GM18508 (cell line): Measurements from ENCODE around the gene LSP1.
"Not testable (repeated sequence)": the region's sequence is repeated elsewhere in the genome, so short reads cannot be mapped to it uniquely, and the experiment has no call there.

Experiments
- ATAC-seq: cut with Tn5 transposase; IDR thresholded peaks from one replicate; pipeline ENCODE4 v1.9.1; 2021; ENCODE audit warnings: moderate number of reproducible peaks; ENCODE audit not compliant: insufficient read depth, unreplicated experiment

LSP1 gene, protein sequence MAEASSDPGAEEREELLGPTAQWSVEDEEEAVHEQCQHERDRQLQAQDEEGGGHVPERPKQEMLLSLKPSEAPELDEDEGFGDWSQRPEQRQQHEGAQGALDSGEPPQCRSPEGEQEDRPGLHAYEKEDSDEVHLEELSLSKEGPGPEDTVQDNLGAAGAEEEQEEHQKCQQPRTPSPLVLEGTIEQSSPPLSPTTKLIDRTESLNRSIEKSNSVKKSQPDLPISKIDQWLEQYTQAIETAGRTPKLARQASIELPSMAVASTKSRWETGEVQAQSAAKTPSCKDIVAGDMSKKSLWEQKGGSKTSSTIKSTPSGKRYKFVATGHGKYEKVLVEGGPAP

DNA sequence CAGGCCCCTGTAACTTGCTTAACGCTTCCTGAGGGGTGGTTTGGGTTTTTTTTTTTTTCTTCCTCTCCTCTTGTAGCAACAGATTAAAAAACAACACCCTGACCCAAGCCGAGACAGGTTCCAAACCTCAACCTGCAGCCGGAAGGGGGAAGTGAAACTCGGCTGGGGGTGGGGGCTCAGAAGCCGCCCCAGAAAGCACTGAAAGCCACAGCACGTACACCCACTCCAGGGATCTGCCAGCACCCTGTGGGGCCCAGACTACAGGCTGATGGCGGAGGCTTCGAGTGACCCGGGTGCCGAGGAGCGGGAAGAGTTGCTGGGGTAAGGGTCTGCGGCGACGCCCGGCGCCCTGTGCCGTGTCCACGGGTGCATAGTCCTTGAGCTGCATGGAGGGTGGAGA, at the start of gene LSP1:
Gene LSP1, plus strand, starts transcription at position 208 of the 400 bp plus-strand sequence. Its CDS starts 61 bp downstream, at position 269.
- no peak for ATAC-seq

DNA sequence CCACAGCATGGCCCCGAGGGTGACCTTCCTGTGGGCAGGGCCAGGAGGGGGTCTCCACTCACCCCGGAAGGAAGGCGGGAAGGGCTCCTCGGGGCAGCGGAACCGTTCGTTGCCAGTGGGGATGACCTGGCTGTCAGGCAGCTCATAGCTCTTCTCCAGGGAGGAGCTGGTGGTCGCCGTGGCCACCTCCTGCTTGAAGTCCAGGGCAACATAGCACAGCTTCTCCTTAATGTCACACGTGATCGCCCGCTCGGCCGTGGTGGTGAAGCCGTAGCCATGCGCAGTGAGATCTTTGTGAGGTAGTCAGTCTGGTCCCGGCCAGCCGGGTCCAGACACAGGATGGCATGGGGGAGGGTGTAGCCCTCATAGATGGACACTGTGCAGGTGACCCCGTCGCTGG, 49.6 kb upstream of the LSP1 start:
- ATAC-seq, result no peak

DNA sequence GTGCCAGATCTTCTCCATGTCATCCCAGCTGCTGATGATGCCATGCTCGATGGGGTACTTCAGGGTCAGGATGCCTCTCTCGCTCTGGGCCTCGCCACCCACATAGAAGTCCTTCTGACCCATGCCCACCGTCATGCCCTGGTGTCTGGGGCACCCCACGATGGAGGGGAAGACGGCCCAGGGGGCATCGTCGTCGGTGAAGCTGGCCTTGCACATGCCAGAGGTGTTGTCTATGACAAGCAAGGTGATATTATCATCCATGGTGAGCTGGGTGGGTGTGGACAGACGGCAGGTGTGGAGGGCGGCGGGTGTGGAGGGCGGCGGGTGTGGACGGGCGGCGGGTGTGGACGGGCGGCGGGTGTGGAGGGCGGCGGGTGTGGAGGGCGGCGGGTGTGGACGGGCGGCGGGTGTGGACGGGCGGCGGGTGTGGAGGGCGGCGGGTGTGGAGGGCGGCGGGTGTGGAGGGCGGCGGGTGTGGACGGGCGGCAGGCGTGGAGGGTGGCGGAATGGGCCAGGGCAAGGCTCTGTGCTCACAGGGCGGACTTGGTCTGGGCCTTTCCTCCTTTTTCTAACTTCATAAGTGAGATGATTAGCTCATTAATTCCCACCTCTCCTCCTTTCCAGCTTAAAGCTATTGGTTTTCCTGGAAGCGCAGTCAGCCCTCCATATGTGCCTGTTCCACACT, 48.9 kb upstream of the LSP1 start:
- not testable (repeated sequence) for ATAC-seq

DNA sequence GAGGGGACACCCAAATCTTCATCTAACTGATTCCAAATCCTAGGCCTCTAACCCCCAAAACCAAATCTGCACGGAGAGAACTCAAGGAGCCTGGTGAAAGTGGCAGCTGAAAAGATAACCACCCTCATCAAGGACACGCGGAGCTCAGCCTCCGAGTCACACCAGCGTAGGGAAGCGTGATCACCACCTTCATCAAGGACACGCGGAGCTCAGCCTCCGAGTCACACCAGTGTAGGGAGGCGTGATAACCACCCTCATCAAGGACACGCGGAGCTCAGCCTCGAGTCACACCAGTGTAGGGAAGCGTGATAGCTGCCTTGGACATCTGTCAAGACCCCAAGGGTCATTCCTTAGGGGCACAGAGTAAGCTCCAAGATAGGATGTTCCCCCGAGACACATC, 47.4 kb upstream of the LSP1 start:
- ATAC-seq, result no peak

DNA sequence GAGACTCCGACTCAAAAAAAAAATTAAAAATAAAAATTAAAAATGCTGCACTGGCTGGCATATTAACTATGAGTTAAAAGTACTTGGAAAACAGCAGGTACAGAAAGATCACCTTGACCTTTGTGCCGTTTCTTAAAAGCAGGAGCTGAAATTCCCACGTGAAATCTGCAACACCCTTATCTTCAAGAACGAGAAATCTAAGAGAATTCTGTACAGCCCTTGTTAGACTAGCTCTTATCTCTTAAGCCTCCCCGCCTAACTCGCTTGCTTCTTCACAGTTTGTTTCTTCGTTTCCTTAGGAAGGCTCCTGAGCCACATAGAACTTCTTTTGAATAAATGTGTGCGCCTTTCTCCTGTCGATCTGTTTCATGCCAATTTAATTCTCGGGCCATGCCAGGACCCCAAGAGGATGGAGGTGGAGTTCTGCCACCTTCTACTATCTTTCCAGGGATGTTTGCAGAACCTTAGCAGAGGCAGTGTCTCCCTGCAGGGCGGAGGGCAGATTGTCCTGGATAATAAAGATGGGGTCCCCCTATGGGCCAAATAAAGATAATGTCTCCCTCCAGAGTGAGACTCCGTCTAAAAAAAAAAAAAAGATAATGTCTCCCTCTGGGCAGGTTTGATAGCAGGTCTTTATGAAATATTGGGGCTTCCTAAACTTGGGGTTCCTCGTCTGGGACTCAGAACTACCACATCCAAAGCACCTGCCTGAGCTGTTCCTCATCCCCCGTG, 45.5 kb upstream of the LSP1 start:
- no peak for ATAC-seq

DNA sequence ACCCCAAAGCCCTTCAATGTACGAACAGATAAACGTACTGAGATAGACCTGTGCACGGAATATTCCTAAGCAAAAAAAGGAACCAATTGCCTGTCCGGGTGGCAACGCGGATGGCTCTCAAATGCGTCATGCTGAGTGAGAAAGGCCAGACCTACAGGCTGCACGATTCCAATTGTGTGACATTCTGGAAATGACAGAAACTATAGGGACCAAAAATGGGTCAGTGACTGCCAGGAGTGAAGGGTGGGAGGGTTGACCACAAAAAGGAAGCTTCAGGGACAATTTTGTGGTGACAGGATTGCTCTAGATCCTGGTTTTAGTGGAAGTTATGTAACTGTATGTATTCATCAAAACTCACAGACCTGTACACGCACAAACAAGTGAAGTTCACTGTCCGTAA, 42.1 kb upstream of the LSP1 start:
- ATAC-seq, result no peak

DNA sequence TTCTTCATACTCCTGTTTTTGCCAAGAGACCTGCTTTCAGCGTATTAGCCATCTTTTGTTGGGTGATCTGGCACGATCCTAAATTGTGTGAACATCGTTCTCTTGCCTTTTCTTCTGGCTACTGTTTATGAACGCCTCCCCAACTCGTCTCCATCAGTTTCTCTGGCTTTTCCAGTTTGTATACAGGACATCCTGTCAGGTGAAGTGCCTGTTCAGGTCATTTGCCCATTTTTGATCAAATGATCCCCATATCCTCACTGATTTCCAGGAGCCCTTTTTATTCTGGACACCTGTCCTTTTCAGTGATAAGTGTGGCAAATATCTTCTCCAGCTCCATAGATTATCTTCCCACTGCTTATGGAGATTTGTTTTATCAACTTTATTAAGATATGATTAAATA, 40.6 kb upstream of the LSP1 start:
- ATAC-seq, result no peak

DNA sequence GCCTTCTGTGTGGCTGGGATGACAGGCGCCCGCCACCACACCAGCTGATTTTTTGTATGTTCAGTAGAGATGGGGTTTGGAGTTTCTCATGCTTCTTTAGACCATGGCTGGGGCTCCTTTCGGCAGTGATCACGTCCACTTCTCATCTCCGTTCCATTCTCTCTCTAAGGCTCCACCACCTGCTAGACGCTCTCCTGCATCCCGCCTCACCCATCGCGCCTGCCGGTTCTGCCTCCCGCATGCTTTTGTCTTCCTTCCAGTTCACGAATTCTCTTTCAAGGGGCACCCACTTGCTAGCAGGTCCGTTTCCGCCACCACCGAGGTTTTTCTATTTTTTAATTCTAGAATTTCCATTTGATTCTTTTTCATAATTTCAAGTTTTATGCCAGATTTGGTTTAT, 40.1 kb upstream of the LSP1 start:
- no peak for ATAC-seq

DNA sequence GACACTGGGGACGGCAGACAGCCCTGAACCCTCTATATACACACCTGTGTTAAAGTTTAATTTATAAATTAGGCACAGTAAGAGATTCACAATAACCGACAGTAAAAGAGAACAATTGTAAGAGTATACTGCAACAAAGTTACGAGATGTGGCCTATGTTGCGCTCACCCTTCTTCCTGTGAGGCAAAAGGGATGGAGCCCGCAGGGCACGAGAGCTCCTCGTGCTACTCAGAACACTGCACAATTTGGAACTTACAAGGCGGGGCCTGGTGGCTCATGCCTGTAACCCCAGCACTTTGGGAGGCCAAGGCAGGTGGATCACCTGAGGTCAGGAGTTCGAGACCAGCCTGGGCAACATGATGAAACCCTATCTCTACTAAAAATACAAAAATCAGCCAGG, 39.5 kb upstream of the LSP1 start:
- not testable (repeated sequence) for ATAC-seq

DNA sequence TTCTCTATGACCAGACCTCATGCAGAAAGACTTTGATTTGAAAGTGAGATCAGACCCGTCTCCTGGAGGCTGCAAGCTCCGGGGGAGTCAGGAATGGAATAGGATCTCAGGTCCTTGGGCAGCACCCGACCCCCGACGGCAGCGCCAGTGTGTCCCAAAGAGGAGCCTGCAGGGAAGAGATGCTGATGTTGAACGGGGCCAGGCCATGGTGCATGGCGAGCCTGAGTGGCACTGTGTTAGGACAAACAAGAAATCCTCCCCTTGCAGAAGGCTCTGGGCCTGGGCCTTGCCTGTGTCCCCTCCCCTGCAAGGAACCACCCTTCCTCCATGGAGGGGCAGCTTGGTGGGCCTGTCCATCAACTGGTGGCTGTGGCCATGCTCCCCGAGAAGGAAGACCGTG, 38.2 kb upstream of the LSP1 start:
- ATAC-seq, result no peak

DNA sequence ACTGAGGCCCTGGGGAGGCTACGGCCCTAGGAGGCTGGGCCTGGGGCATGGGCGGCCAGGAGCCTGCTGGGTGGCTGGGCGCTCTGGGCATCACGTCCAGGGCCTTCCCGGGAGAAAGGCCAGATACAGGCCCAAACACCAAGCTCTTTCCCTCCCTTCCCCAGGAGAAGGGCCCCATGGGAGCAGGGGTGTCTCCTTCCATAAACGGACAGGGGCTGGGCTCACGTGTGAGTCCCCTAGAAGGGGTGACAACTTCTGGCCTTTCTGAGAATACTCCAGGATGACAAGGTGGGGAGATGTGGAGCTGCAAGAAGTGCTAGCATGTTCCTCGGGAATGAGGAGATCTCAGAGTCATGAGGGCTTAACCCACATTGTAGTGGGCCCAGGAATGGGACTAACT, 37.6 kb upstream of the LSP1 start:
- ATAC-seq, result no peak

DNA sequence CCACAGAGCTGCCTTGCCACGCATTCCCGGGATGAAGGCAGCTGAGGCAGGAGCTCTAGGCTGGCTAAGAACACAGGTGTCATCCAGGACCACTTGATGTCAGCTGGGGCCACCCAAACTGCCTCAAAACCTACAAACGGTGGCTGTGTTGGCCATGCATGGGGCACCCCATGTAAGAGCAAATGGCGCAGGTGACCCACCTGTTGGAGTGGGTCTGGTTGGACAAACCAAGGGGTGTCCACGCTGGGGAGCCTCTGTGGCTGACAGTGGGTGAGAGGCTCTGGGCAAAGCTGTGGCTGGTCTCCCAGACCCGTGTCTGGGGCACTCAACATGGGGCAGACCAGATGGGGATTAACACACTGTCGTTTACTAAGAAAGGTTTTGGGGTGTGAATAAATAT, 37.1 kb upstream of the LSP1 start:
- no peak for ATAC-seq

DNA sequence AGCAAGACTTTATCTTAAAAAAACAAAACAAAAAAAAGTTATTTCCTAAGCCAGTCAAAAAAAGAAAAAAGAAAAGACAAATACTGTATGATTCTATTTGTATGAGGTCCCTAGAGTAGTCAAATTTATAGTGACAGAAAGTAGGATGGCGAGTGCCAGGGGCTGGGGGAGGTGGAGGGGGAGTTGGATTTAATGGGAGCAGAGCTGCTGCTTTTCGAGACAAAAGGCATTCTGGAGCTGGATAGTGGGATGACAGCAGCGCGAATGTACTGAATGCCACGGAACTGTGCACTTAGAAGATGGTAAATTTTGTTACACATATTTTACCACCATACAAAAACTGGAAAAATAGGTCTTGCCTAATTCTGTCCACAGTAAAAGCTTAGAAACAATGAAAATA, 35.9 kb upstream of the LSP1 start:
- ATAC-seq, result no peak

DNA sequence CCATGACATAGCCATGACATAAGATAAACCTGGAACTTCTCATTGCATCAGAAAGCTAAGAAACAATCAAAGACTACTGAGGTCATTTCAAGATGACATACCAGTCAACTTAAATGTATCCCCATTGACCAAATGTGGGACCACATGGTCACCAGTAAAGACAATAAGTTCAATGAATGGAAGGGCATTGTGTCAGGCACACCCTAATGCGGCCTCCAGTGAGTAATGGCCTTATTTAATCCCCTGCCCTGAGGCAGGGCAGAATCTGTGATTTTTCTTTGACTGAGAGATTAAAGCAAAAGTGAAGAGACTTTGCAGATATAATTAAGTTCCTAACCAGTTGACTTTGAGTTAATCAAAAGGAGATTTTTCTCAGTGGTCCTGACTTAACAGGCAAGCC, 35.4 kb upstream of the LSP1 start:
- no peak for ATAC-seq

DNA sequence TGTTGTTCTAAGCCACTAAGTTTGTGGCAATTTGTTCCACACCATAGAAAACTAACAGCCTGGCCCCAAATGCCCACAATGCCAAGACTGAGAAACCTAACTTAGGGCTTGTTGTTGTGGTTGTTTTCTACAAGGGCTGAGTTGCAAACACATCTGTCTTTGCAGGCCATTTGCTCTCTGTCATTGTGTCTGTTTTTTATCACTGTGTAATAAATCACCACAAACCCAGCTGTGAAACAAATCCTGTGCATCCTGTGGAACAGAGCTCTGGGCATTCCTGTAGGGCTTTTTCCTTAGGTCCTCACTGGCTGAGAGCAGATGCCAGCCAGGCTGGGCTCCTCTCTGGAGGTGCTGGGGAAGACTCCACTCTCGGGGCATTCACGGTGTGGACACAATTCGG, 33.8 kb upstream of the LSP1 start:
- no peak for ATAC-seq

DNA sequence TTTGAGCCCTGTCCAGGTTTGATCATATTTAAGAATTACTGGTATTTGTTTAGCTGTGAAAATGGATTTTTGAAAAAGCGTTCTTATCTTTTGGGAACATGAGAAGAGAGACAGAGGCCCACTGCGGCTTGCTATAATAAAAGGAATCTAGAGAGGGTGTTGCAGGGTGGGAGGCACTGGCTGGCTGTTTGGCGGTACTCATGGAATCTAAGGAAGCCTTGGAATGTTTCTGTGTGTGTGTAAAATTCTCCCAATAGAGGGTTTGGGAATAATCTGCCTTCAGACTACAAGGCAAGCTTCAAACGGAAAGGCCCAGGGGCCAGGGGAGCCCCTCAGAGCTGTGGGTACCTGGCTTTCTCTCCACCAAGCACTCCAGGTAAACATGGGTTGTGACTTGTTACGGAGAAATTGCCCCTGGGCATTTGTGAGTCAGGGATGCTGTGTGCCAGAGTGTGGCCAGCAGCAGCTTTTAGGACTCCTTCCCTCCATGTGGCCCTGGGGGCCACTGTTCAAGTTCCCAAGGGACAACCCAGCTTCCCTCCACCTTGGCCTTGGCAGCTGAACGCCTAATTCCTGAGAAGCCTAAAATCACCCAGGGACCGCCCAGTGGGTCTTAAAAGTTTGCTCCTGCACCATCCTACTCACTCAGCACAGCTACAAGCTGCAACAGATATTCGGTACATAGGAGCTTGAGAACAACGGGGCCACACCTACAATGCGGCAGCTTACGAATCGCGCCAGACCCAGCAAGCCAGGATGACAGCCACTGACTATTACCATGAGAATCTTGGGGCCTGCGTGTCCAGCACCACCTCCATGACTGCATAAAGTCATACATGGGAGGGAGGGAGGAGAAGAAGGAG, 32.2 kb upstream of the LSP1 start:
- ATAC-seq, result no peak

DNA sequence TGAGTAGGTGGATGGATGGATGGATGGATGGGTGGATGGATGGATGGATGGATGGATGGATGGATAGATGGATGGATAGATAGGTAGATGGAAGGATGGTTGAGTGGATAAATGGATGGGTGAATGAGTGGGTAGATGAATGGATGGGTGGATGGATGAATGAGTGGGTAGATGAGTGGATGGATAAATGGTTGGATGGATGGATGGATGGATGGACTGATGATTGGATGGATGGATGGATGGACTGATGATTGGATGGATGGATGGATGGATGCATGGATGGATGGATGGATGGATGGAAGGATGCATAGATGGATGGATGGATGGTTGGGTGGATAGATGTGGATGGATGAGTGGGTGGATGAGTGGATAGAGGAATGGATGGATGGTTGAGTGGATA, 31.3 kb upstream of the LSP1 start:
- ATAC-seq, result no peak

DNA sequence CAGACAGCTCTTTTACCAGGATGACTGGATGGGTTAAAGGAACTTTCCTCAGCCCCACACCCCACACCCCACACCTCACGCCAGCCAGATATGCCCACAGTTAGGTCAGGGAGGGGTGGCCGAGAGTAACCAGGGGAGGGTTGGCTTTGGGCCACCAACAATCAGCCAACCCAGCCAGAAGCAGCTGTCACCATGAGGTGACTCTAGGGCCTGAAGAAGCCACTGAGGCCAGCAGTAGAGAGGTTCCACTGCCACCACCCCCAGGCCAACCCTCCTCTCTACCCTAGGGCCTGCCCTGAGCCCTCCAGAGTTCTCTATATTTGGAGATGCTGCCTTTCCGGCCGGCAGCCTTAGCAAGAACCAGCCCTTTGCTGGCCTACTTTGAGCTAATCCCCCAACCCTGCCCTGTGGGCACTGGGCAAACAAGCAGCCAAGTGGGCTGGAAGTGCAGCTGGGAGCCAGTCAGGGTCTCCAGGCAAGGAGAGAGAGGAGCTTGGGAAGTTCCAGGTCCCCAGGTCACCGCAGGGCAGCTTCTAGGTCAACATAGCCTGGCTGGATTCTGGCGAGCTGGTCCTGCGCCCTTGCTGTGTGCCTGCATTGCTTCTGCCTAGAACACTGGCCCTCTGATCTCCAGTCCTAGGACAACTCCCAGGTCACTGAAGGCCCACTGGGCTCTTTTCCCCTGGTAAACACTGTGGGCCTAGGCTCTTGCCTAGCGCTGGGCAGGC, 30.1 kb upstream of the LSP1 start:
- ATAC-seq, result no peak

DNA sequence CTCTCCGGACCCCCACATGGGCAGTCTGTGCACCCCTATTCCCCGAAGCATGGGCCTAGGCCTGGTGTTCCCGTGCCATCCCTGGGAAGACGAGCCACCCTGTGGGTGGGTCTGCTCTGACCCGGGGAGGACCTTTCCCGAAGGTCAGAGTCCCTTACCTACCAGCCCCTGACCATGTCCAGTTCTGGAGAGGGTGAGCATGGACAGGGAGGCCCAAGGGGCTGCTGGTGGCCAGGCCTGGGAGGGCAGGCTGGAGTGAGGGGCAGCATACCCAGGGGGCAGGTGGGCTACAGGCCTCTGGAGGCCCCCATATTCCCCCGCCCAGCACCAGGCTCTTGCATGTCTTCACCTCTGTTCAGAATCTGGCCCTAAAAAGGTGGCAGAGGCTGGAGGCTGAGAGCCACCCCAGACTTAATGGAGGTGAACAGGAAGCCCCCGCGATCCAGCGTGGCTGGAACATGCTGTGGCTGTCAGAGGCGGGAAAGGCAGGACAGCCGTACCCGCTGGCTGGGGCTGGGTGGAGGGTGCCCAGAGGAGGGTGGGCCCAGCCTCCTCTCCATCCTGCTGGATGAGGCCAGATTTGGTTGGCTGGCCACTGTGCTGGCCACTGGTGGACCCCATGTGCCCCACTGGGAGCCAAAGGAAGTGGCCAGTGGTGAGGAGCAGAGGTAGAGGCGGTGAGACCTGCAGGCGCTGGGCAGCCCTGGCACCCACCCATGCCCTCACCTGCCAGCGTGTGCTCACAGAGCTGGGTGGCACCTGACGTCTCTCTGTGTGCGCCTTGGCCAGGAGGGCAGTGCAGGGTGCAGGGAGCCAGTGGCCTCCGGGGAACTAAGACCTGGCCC, 29.3 kb upstream of the LSP1 start:
- ATAC-seq, result no peak
